BJ (cell line): ENCODE measurements around the gene AGO3. TPM values are rescaled to one million over a fixed set of nuclear protein-coding genes. Genes with fewer than 3 reads are reported as not detected.

Experiments used
- CTCF ChIA-PET: fragments of 350-600 bp; formaldehyde crosslinking; extraction: SDS; loops from one replicate; lab custom pipeline; 2021; ENCODE audit warnings: antibody characterized with exemption, inconsistent platforms; lab: Yijun Ruan, JAX
- POLR2A ChIA-PET: fragments of 300-600 bp; sonication (Branson Sonifier 250); formaldehyde crosslinking; extraction: SDS; loops from one replicate; lab custom pipeline; 2021; ENCODE audit warnings: antibody characterized with exemption; lab: Charles Lee
- DNase-seq: peaks from one replicate; pipeline ENCODE4 v3.0.0-alpha.2; 2011; ENCODE audit warnings: low read depth
- H3K27me3 ChIP-seq: 2 replicates; pipeline ENCODE4 v1.6.0; 2011; ENCODE audit warnings: low read length; ENCODE audit not compliant: control insufficient read depth, insufficient read depth
- H3K36me3 ChIP-seq: 2 replicates; pipeline ENCODE4 v1.5.1; 2011; ENCODE audit warnings: low read length; ENCODE audit not compliant: control insufficient read depth, insufficient read depth
- H3K4me3 ChIP-seq: 2 replicates; pipeline ENCODE4 v1.5.1; 2011; ENCODE audit warnings: low read depth, mild to moderate bottlenecking, control low read depth, low read length
- polyA plus RNA-seq: library from polyadenylated mRNA; depleted of rRNA; stranded (reverse); fragments of >200 nt; gene quantifications from 2 replicates; pipeline ENCODE4 v1.2.3, GENCODE V29; 2011
- TF ChIP-seq, protein P1 (sequence below): IDR thresholded peaks from 2 replicates; pipeline ENCODE4 v1.5.1; 2011; ENCODE audit warnings: low read depth, mild to moderate bottlenecking, control low read depth, inconsistent platforms, low read length, moderate library complexity; ENCODE audit not compliant: insufficient read depth

AGO3 gene
- polyA plus RNA-seq, 1 experiment, result 18.9 TPM

DNA sequence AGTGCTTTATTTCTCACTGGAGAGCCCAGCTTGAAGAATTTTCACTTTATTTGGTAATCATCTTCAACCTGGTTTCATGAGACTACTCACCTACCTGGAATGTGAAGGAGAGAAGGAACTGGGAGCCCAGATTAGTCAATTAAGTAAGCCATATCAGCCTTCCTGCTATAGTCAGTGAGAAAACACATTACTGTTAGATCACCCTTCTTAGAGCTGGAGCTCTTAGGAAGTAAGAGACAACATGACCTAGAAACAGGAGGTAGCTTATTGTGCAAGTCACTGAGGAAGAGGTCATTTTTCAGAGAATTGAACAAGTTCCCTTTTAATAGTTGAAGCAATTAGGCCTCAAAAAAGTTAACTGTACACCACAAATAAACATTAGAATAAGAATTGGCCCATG, 103.8 kb downstream of the AGO3 start:
- H3K36me3 ChIP-seq, result peaks cover 2% of the 10 kb centered on the region
- peak; percentile 9 for DNase-seq
- H3K4me3 ChIP-seq, result no peak overlapping the region
- CTCF ChIA-PET, result no interaction called here
- POLR2A ChIA-PET, result no interaction called here
- no peaks in the 10 kb centered on the region for H3K27me3 ChIP-seq
- TF ChIP-seq, protein P1, sequence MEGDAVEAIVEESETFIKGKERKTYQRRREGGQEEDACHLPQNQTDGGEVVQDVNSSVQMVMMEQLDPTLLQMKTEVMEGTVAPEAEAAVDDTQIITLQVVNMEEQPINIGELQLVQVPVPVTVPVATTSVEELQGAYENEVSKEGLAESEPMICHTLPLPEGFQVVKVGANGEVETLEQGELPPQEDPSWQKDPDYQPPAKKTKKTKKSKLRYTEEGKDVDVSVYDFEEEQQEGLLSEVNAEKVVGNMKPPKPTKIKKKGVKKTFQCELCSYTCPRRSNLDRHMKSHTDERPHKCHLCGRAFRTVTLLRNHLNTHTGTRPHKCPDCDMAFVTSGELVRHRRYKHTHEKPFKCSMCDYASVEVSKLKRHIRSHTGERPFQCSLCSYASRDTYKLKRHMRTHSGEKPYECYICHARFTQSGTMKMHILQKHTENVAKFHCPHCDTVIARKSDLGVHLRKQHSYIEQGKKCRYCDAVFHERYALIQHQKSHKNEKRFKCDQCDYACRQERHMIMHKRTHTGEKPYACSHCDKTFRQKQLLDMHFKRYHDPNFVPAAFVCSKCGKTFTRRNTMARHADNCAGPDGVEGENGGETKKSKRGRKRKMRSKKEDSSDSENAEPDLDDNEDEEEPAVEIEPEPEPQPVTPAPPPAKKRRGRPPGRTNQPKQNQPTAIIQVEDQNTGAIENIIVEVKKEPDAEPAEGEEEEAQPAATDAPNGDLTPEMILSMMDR, result no peak

DNA sequence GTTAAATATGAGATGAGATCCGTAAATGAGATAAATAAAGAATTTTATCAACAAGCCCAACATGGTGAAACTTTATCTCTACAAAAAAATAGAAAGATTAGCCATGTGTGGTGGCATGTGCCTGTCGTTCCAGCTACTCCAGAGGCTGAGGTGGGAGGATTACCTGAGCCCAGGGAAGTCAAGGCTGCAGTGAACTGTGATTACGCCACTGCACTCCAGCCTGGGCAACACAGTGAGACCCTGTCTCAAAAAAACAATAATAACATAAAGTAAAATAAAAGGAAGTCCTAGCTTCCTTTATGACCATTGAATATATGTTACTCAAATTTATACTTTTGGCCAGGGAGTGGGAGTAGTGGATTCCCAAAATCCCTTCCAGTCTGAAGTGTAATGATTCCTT, 104.2 kb downstream of the AGO3 start:
- TF ChIP-seq, protein P1, result no peak
- Histone ChIP-seq H3K4me3 (no peak overlapping the region), H3K27me3 (no peaks in the 10 kb centered on the region), H3K36me3 (peaks cover 2% of the 10 kb centered on the region)
- POLR2A ChIA-PET, result no interaction called here
- DNase-seq, result no peak
- CTCF ChIA-PET, result interaction anchor here (0.8 kb wide), 1 partner anchor 58 kb away, joined by 3 read pairs; no protein-coding TSS in a partner anchor

DNA sequence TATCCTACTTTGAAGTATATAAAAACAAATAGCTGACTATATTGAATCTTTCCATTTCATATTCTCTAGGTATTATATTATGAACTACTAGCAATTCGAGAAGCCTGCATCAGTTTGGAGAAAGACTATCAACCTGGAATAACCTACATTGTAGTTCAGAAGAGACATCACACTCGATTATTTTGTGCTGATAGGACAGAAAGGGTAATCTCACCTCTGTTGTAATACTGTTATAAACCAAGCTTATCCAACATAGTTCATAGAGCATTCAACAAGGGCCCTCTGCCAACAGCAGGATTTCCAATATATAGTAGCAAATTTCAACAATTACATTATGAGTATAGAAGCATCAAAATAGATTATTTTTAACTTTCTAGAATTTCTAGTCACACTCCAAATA, 109.3 kb downstream of the AGO3 start:
- peaks cover 2% of the 10 kb centered on the region for H3K36me3 ChIP-seq
- ChIA-PET POLR2A (no interaction called here), CTCF (interaction anchor here (0.6 kb wide), 1 partner anchor 57 kb away, joined by 3 read pairs; no protein-coding TSS in a partner anchor)
- no peak overlapping the region for H3K4me3 ChIP-seq
- TF ChIP-seq, protein P1, result no peak
- H3K27me3 ChIP-seq, result no peaks in the 10 kb centered on the region
- DNase-seq, result no peak

DNA sequence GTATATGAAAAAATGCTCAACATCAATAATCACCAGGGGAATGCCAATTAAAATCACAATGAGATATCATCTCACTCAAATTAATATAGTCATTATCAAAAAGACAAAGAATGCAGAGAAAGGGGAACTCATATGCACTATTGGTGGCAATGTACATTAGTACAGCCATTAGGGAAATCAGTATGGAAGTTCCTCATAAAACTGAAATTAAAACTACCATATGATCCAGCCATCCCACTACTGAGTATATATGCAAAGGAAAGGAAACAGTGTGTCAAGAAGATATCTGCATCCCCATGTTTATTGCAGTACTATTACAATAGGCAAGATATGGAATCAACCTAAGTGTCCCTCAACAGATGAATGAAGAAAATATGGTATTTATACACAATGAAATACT, 120.9 kb downstream of the AGO3 start:
- DNase-seq, result no peak
- Histone ChIP-seq H3K36me3 (peaks cover 4% of the 10 kb centered on the region), H3K27me3 (no peaks in the 10 kb centered on the region), H3K4me3 (no peak overlapping the region)
- TF ChIP-seq, protein P1, result no peak
- POLR2A ChIA-PET, result no interaction called here
- CTCF ChIA-PET, result no interaction called here

DNA sequence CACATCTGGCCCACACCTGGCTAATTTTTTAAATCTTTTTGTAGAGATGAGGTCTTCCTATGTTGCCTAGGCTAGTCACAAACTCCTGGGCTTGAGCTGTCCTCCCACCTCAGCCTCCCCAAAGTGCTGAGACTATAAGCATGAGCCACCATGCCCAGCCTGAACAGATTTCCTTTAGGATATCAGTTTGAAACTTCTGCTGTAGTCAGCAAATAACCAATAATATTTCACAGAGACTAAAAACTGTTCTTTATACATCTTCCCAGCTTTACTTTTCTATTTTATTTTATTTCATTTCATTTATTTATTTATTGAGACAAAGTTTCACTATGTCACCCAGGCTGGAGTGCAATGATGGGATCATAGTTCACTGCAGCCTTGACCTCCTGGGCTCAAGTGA, 123.1 kb downstream of the AGO3 start:
- Histone ChIP-seq H3K4me3 (no peak overlapping the region), H3K36me3 (peaks cover 3% of the 10 kb centered on the region), H3K27me3 (no peaks in the 10 kb centered on the region)
- DNase-seq, result no peak
- TF ChIP-seq, protein P1, result no peak
- ChIA-PET CTCF (interaction anchor here (1.0 kb wide), 1 partner anchor 171 kb away, joined by 3 read pairs; the partner anchor contains the start of gene AGO1), POLR2A (no interaction called here)
